Stimulated activated memory B cell treated with anti-CD40 and anti-IgM and Interleukin-4, amounts not matched to agents 10 μg/mL and 1 μg/mL and 100 μg/mL, for 72 hours (primary cell): ENCODE results near the gene GSDME.
A peak's percentile ranks its signal among the peaks of the same experiment; 100 is the strongest.

Experiments used
- ATAC-seq: fragments of 150-1000 bp; cut with Tn5 transposase; 2 replicates; pipeline ENCODE4 v1.10.0; 2021
- H3K27ac Mint-ChIP-seq: one replicate; pipeline ENCODE4 v1.8.0; 2022; ENCODE audit warnings: mild to moderate bottlenecking, mixed read lengths
- H3K27me3 Mint-ChIP-seq: one replicate; pipeline ENCODE4 v1.8.0; 2022; ENCODE audit warnings: mixed read lengths
- H3K36me3 Mint-ChIP-seq: one replicate; pipeline ENCODE4 v1.8.0; 2022; ENCODE audit warnings: mixed read lengths
- H3K4me1 Mint-ChIP-seq: one replicate; pipeline ENCODE4 v1.8.0; 2022; ENCODE audit warnings: mixed read lengths
- H3K4me3 Mint-ChIP-seq: one replicate; pipeline ENCODE4 v1.8.0; 2022; ENCODE audit warnings: mild to moderate bottlenecking, moderate library complexity, mixed read lengths
- H3K9me3 Mint-ChIP-seq: one replicate; pipeline ENCODE4 v1.8.0; 2022; ENCODE audit warnings: mixed read lengths

GSDME gene

GRCh38 chr7:24724451-24725190, 32.6 kb downstream of the GSDME start:
- Mint-ChIP-seq H3K27ac (no peak overlapping the region), H3K9me3 (peaks cover 3% of the 10 kb centered on the region), H3K36me3 (no peaks in the 10 kb centered on the region), H3K4me1 (peaks cover 41% of the 10 kb centered on the region), H3K27me3 (peaks cover 13% of the 10 kb centered on the region), H3K4me3 (no peak overlapping the region)
- ATAC-seq, result no peak

GRCh38 chr7:24723178-24723530, 34.1 kb downstream of the GSDME start:
- Mint-ChIP-seq H3K27ac (no peak overlapping the region), H3K4me1 (peaks cover 49% of the 10 kb centered on the region), H3K27me3 (no peaks in the 10 kb centered on the region), H3K9me3 (peaks cover 3% of the 10 kb centered on the region), H3K4me3 (no peak overlapping the region), H3K36me3 (no peaks in the 10 kb centered on the region)
- ATAC-seq, result no peak

GRCh38 chr7:24722386-24723177, 34.7 kb downstream of the GSDME start:
- no peak for ATAC-seq
- Mint-ChIP-seq H3K4me1 (peaks cover 52% of the 10 kb centered on the region), H3K9me3 (peaks cover 3% of the 10 kb centered on the region), H3K27ac (no peak overlapping the region), H3K36me3 (no peaks in the 10 kb centered on the region), H3K27me3 (no peaks in the 10 kb centered on the region), H3K4me3 (no peak overlapping the region)

GRCh38 chr7:24721481-24722001, 35.7 kb downstream of the GSDME start:
- no peaks in the 10 kb centered on the region for H3K36me3 Mint-ChIP-seq
- no peak overlapping the region for H3K27ac Mint-ChIP-seq
- no peak for ATAC-seq
- H3K4me1 Mint-ChIP-seq, result peaks cover 43% of the 10 kb centered on the region
- peaks cover 3% of the 10 kb centered on the region for H3K9me3 Mint-ChIP-seq
- no peak overlapping the region for H3K4me3 Mint-ChIP-seq
- peaks cover 9% of the 10 kb centered on the region for H3K27me3 Mint-ChIP-seq

- Mint-ChIP-seq H3K4me3 (no peak overlapping the region), H3K27ac (no peak overlapping the region), H3K4me1 (peaks cover 55% of the 10 kb centered on the region), H3K36me3 (no peaks in the 10 kb centered on the region), H3K27me3 (peaks cover 9% of the 10 kb centered on the region), H3K9me3 (peaks cover 3% of the 10 kb centered on the region)
- ATAC-seq, result no peak
Observed at GRCh38 chr7:24720283-24720682, 37.0 kb downstream of the GSDME start.

GRCh38 chr7:24718977-24719491, 38.2 kb downstream of the GSDME start:
- Mint-ChIP-seq H3K4me1 (peaks cover 61% of the 10 kb centered on the region), H3K36me3 (no peaks in the 10 kb centered on the region), H3K9me3 (no peaks in the 10 kb centered on the region), H3K27me3 (peaks cover 9% of the 10 kb centered on the region), H3K27ac (peak overlapping the region; percentile 44), H3K4me3 (no peak overlapping the region)
- peak; percentile 84 for ATAC-seq

- H3K4me1 Mint-ChIP-seq, result peaks cover 61% of the 10 kb centered on the region
- H3K27me3 Mint-ChIP-seq, result peaks cover 13% of the 10 kb centered on the region
- no peak for ATAC-seq
- H3K4me3 Mint-ChIP-seq, result no peak overlapping the region
- no peaks in the 10 kb centered on the region for H3K36me3 Mint-ChIP-seq
- peak overlapping the region; percentile 44 for H3K27ac Mint-ChIP-seq
- H3K9me3 Mint-ChIP-seq, result no peaks in the 10 kb centered on the region
Observed at GRCh38 chr7:24718431-24718831, 38.8 kb downstream of the GSDME start.

GRCh38 chr7:24717694-24718320, 39.5 kb downstream of the GSDME start:
- Mint-ChIP-seq H3K4me1 (peaks cover 61% of the 10 kb centered on the region), H3K4me3 (no peak overlapping the region), H3K27ac (no peak overlapping the region), H3K9me3 (no peaks in the 10 kb centered on the region), H3K27me3 (peaks cover 18% of the 10 kb centered on the region), H3K36me3 (no peaks in the 10 kb centered on the region)
- ATAC-seq, result no peak

GRCh38 chr7:24717247-24717622, 40.0 kb downstream of the GSDME start:
- H3K9me3 Mint-ChIP-seq, result no peaks in the 10 kb centered on the region
- H3K27me3 Mint-ChIP-seq, result peaks cover 24% of the 10 kb centered on the region
- no peak for ATAC-seq
- H3K4me1 Mint-ChIP-seq, result peaks cover 61% of the 10 kb centered on the region
- no peak overlapping the region for H3K27ac Mint-ChIP-seq
- H3K36me3 Mint-ChIP-seq, result no peaks in the 10 kb centered on the region
- no peak overlapping the region for H3K4me3 Mint-ChIP-seq

GRCh38 chr7:24716480-24717246, 40.6 kb downstream of the GSDME start:
- Mint-ChIP-seq H3K27me3 (peaks cover 26% of the 10 kb centered on the region), H3K36me3 (no peaks in the 10 kb centered on the region), H3K4me1 (peaks cover 58% of the 10 kb centered on the region), H3K4me3 (no peak overlapping the region), H3K9me3 (no peaks in the 10 kb centered on the region), H3K27ac (no peak overlapping the region)
- ATAC-seq, result no peak

GRCh38 chr7:24715661-24716479, 41.4 kb downstream of the GSDME start:
- Mint-ChIP-seq H3K36me3 (no peaks in the 10 kb centered on the region), H3K4me3 (no peak overlapping the region), H3K27ac (no peak overlapping the region), H3K4me1 (peaks cover 50% of the 10 kb centered on the region), H3K27me3 (peaks cover 26% of the 10 kb centered on the region), H3K9me3 (no peaks in the 10 kb centered on the region)
- ATAC-seq, result no peak

GRCh38 chr7:24715171-24715570, 42.1 kb downstream of the GSDME start:
- peaks cover 26% of the 10 kb centered on the region for H3K27me3 Mint-ChIP-seq
- no peak overlapping the region for H3K27ac Mint-ChIP-seq
- H3K4me1 Mint-ChIP-seq, result peaks cover 43% of the 10 kb centered on the region
- H3K9me3 Mint-ChIP-seq, result no peaks in the 10 kb centered on the region
- ATAC-seq, result no peak
- H3K36me3 Mint-ChIP-seq, result no peaks in the 10 kb centered on the region
- no peak overlapping the region for H3K4me3 Mint-ChIP-seq

GRCh38 chr7:24714676-24715010, 42.6 kb downstream of the GSDME start:
- Mint-ChIP-seq H3K27ac (no peak overlapping the region), H3K27me3 (peaks cover 26% of the 10 kb centered on the region), H3K4me3 (no peak overlapping the region), H3K4me1 (peaks cover 37% of the 10 kb centered on the region), H3K9me3 (no peaks in the 10 kb centered on the region), H3K36me3 (no peaks in the 10 kb centered on the region)
- no peak for ATAC-seq
